Stimulated activated CD4-positive, alpha-beta T cell treated with anti-CD3 and anti-CD28 coated beads, Interleukin-15, amount 100 ng/mL, for 48 hours (primary cell): ENCODE measurements around the gene RAB44.
"Not testable (repeated sequence)": the region's sequence is repeated elsewhere in the genome, so short reads cannot be mapped to it uniquely, and the experiment has no call there.

Source experiments
- DNase-seq, 2 donors: peaks; one replicate each; pipeline ENCODE4 v3.0.0-alpha.2; 2020; ENCODE audit warnings: low read depth in 2 of 2

RAB44 gene, protein sequence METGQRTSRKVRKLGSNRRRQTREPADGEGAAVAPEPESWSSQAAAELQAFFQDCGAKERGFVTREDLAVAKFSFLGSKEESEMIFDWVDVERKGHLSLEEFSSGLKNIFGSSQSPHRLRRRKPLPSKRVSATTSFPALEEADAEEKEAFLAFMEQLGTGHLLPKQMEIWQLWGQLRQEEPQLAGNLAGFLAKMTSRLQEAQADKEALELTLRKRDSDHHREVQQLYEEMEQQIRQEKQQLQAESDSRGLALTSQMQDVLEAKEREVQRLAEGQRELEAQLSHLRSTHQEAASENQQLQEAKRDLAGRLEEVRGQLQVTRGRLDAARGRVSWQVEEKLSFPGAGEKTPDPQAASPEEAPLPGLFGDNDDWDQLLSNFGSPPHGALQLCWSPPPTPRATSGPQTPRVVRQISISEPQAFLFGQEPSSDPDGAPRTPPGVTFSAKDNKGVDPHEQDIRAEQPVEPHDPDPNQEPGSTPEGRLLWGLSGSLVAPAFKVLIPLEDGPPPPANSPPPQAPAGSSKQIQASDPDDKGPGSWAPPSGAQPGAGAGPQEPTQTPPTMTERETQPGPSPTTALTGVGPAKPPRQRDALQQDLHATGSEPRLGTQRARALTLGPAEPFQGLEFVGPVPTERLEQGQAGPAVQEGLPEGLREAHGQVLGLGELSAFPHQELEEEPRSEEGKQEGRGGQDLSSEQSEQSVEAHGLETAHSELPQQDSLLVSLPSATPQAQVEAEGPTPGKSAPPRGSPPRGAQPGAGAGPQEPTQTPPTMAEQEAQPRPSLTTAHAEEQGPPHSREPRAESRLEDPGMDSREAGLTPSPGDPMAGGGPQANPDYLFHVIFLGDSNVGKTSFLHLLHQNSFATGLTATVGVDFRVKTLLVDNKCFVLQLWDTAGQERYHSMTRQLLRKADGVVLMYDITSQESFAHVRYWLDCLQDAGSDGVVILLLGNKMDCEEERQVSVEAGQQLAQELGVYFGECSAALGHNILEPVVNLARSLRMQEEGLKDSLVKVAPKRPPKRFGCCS

DNA sequence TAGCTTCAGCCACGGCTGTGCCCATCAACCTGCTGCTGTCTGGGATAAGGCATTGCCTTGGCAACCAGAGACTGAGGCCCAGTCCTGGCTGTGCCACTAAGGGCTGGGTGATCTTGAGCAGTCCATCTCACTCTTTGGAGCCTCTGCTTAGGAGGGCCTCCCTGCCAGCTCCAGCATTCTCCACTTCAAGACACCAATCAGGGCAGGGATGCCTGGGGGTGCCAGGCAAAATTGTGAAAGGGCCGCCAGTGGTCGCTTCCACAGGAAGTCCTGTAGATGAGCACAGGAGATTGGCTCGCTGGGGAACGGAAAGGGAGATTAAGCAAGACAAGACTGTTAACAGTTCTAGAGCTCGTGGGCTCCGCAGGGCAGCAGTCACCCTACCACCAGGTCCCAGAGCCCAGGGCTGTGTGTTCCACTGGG is at the start of gene RAB44:
TSS of gene RAB44 (plus strand) at position 346 of the 423 bp plus-strand sequence. CDS start 6,410 bp downstream, outside the sequence.
- no peak for DNase-seq

DNA sequence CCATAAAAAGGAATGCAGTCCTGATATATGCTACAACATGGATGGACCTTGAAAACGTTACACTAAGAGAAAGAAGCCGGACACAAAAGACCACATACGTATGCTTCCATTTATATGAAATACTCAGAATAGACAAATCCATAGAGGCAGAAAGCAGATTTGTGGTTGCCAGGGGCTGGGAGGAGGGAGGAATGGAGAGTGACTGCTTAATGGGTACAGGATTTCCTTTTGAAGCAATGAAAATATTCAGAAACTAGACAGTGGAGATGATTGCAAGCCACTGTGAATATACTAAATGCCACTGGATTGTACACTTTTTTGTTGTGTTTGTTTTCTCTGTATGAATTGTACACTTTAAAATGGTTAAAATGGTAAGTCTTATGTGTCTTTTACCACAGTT is 48.5 kb upstream of the RAB44 start:
- no peak for DNase-seq

DNA sequence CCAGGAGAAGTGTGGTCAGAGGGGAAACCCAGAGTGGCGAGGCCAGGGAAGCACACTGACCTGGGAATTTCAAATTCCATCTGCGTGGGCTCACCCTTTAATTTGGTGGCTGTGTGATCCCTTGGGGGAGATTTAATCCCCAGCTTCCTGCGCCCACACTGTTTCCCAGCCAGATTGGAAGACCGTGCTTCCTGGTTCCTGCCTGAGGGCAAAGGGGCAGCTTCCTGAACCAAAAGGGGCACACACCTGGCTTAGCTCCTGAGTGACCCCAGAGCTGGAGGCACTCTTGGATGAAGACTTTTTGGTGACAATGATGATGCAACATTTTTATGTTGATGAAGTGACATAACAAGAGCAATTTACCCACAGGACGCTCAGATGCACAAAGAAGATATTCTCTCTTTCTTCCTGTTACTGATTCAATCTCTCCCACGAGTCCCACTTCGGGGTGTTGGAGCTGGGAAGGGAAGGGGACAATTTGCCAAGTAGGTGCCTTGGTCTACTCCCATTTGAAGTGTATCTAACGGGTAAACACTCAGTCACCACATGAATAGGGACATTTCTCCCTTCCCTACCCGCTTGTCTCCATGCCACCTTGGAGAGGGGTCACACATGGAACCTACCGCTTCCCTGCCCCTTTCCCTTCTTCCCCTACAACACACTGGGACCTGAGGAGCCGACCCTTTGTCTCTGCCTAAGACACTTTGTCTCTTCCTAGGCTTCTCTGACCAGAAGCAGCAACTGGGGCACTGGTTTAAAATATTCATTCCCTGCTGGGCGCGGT is 47.7 kb upstream of the RAB44 start:
- DNase-seq, result no peak

DNA sequence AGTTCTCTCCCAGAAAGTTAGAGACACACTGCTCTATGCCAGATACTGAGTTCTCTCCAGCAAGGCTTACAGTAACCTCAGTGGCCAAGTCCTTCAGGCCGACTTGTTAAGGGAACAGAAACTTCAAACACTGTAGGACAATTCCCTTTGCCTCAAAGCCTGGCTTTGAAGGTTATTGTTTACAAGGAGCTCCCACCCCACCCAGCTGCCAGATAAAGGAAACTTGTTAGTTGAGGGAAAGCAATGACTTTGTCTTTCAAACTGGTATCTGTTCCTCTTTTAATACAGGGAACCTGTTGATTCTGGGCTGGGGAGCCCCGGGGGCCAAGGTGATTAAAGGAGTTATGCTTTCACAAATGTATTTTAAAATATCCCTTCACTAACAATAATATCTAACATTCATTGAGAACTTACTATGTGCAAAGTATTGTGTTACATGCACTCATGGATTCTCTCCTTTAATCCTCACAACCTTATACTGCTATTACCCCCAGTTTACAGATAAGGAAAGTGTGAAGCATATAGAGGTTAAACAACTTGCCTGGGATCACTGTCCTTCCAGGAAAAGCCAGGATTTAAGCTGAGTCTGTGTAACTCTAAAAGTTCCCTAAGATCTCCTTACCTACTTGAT is 46.7 kb upstream of the RAB44 start:
- no peak for DNase-seq

DNA sequence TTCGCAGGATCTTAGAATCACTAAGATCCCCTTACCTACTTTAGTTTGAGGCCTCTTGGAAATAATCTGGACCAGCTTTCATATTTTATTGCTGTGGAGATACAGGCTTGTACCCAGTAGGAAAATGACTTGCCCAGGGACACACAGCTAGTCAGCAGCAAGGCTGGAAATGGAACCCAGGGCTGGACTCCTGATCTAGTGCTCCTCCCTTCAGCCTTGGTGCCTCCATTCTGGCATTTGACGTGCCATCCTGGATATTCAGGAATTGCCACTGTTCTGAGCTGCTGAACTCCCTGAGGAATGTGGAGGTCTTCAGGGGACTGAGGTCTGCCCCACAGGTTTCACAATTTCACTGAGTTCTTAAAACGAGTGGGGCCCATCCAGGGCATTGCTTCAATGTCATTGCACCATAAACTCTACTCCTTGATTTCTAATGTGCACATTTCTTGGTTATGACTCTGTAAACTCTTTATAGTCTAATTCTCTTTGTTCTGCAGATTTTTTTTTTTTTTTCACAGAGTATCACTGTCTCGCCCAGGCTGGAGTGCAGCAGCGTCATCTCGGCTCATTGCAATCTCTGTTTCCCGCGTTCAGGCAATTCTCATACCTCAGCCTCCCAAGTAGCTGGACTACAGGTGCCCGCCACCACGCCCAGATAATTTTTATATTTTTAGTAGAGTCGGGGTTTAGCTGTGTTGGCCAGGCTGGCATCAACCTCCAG is 45.8 kb upstream of the RAB44 start:
- DNase-seq, result no peak

DNA sequence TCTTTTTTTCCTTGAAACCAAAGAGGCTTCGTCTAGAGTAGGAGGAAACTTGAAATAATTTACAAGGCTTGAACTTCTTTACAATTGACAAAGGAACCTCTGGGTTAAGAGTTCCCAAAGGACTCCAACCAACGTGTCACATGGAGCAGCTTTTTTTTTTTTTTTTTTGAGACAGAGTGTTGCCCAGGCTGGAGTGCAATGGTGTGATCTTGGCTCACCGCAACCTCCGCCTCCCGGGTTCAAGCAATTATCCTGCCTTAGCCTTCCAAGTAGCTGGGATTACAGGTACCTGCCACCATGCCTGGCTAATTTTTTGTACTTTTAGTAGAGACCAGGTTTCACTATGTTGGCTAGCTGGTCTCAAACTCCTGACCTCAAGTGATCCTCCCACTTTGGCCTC is 43.2 kb upstream of the RAB44 start:
- DNase-seq, result not testable (repeated sequence)

DNA sequence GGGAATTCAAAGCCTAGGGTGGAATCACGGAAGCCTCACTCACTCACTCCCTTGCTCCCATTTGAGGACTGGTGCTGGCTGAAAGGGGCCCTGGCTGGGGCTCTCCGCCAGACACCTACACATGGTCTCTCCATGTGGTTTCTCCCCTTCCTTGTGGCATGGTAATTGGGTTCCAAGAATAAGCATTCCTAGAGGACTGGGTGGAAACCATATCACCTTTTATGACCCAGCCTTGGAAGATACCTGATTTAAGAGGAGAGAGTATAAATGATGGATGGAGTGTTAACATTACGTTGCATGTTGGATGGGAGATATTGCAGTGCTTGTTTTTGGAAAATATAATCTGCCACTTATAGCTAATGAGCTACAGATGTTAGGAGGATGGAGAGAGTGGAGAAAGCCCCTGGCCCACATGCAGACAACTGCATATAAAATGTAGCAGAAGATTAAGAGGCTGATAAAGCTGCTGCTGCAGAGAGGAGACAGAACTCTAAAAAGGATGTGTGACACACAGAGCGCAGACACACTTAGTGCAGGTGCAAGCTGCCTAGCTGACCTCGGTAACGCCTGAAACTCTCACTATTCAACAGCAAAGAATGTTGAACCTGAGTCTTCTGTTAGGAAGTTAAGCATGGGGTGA is 42.4 kb upstream of the RAB44 start:
- DNase-seq, result no peak

DNA sequence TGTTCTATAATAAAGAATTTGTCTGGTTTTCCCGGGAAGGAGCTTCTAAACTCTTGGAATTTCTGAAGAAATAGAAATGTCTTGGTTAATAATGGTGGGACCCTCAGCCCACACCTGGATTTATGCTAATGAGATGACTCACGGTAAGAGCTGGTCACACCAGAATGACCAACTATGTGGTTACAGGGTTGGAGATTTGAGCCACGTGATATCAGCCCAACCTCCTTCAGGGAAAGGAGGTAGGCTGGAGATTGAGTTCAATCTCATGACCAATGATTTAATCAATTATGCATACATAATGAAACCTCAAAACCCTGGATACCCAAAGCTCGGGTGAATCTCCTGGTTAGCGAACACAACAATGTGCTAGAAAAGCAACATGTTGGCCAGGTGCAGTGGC is 41.2 kb upstream of the RAB44 start:
- no peak for DNase-seq

DNA sequence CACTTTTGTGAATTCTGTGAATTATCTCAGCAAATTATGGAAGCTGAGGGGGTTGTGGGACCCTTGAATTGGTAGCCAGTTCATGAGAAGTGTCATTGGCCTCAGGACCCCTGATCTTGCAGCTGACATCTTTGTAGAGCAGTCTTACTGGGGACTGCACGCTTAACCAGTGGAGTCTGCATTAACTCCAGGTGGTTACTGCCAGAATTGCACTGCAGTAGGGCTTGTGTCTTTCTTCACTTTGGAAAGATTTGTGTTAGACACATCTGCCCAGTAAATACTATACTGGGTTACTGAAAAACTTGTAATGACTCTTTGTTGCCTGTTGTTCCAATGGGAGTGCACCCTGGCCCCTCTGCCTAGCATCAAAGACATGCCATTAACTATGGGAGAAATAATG is 40.4 kb upstream of the RAB44 start:
- no peak for DNase-seq

DNA sequence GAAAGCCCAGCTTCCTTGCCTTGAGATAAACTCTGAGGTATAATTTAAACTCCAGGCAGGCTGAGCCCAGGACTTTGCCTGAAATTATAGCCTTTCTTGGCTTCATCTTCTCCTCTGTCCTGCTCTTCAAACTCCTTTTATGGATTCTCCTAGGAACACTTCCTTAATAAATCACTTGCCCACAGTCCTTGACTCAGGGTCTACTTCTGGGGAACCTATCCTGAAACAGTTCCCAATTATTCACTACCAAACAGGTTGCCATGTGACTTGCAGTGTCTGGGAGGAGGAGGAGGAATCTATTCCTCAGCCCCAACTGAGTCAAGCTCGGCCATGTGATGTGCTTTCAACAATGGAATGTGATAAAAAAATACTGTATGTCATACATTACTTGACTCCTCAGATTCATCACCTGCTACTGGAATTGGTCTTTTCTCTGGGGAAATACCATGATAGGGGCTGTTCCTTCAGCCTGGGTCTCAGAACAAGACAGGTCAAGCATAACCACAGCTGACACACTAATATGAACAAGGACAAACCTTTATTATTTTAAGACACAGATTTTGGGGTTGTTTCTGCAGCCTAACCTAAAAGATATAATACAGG is 39.6 kb upstream of the RAB44 start:
- DNase-seq, result no peak

DNA sequence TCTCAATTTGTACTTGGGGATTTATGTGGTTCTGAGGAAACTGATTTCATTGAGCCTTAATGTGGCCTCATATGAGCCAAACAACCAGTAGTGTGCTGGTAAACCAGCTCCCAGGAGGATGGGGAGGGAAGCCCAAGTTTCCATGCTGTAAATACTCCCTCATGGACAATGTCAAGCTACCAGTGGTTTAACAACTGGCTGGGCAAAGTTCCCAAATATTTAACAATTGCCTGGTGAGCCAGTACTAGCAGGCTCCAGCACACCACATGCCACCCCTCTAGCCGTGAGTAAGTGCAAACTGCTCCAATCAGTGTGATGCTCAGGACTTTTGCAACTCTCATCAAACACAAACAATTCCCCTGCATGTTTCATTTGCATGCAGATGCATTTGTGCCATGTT is 38.4 kb upstream of the RAB44 start:
- DNase-seq, result no peak

DNA sequence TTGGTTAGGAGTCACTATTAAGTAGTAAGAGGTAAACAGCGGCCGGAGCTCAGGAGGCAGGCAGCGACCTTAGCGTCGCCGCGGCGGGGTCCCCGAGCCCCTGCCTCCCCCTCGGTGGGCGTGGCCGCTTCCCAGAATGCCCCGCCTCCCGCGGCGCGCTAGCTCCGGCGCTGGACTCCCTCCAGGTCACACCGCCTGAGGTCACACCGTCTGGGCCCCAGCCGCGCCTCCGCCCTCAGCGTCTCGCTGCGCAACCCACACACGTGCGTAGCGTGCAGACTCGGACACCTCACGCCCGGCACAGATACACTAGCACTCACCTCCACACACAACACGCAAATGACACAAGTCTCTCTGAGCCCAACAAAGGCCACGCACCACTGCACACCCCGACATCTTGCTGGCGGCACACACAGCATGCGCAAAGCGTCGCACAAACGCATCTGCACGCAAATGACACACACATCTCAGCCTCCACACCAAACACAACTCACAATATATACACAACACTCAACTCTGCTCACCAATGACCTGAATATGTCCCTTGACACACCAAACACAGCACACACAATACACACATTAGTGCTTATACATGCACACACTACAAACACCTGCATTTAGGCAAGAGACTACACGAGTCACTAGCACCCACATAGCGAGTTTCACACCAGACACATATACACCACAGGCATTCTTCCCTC is 36.7 kb upstream of the RAB44 start:
- no peak for DNase-seq

DNA sequence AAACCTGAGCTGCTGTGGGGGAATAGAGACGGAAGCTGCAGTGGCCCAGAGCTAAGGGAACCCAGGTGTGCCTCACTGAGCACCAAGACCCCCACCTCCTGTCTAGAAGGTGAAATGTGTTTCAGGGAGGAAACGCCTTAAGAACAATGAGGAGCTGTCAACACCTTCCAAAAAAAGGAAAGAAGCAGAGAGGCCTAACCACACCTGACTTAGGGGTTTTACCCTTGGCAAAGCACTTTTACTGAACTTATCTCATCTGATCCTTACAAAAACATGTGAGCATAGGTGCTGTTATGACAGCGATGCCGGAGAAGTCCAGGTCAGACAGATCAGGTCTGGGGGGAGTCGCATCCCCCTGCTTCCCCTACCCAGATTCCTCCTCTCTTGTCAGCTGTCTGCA is 35.2 kb upstream of the RAB44 start:
- DNase-seq, result no peak

DNA sequence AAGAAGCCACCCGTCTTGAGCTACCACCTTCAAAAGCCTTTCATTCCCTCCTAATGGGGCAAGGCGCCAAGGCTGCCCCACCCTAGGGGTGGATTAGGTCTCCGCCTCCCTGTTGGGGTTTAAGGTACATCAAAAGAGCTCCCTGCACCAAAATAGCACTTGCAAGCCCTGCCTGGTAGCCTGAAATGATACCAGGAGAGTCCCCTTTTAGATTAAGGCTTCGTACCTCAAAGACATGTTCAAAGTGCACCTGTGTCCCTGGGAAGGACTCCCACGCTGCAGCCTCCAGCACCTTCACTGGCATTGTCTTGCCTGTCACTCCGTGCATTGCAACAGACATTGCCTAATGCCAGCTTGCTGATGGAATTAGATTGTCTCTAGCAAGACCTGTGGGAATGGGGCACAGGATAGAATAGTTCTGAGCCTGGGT is 34.8 kb upstream of the RAB44 start:
- no peak for DNase-seq

DNA sequence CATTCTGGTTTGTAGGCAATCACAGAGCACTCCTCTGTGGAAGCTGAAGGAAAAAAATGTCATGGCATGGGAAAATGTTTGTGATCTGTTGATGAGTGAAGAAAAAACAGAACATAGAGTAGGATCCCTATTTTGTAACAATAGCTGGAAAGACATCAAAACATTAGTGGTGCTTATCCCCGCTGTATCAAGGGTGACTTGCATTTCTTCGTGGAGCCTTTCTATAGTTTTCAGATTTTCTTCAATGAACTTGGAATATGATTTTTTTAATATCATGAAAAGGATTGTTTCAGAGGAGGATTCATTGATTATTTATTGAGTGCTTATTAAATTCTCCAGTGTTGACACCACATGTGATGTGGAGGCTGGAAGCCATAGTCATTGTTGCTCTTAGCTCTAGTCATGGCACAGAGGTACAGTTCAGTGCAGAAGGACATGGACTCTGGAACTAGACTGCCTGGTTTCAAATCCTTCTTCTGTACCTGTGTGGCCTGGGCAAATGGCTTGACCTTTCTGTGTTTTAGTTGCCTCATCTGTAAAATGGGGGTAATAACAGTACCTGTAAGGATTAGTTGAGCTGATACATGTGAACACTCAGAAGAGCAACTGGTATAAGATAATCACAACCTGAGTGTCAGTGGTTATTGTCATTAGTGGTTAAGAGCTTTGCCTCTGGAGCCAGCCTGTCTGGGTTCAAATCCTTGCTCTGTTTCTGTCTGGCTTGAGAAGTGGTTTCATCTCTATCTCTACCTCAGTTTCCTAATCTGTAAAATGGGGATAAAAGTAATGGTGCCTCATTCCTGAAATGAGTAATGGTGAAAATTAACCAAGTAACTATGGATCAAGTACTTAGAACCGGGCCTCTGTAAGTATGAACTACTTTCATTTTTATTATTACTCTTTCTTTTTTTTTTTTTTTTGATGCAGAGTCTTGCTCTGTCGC is 33.9 kb upstream of the RAB44 start:
- no peak for DNase-seq

DNA sequence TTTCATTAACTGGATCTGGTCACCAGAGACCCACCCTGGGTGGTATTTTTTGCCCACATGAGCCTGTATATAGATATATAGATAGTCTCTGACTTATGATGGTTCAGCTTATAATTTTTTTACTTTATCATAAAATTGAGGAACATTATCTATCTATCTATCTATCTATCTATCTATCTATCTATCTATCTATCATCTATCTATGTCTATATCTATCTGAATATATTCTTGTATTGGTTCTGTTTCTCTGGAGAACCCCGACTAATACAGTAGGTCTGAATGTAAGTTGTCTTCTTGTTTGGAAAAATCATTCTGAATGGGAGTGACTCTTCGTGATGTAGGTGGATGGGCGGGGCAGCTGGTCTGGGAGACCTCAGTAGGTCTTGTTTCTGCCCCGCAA is 32.4 kb upstream of the RAB44 start:
- no peak for DNase-seq

DNA sequence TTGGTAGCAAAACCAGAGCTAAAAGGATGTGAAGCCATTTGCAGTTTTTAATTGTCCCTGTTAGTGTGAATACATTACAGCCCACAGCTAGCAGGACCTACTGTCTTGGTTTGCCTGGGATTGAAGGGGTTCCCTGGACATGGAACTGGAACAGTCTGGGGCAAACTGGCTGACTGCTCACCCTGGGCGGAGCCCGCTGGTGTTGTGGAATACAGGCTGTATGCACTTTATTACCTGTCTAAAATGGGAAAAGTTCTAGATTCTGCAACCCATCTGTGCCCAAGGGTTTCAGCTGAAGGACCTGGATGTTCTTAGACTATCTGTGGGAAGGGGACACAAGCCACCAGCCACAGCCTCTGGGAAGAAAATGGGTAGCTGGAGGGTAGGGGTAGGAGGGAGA is 31.3 kb upstream of the RAB44 start:
- no peak for DNase-seq
